Esophagus muscularis mucosa (tissue), 4 donors: Measurements from ENCODE around the gene PDK2. TPM values are rescaled to one million over a fixed set of nuclear protein-coding genes. Genes with fewer than 3 reads are reported as not detected.

Experiments
- DNase-seq: peaks from one replicate; pipeline ENCODE4 v3.0.0-alpha.2; 2017; ENCODE audit errors: extremely low spot score
- H3K27ac ChIP-seq, 4 donors: fragments of 200-600 bp; sonication (generic); replicated peaks in 1 of 4; 1 replicate in 3 of 4; 2 replicates in 1 of 4; pipeline ENCODE4 v1.5.1; 2016 to 2019; ENCODE audit warnings: mild to moderate bottlenecking in 1 of 4
- H3K27me3 ChIP-seq, 4 donors: fragments of 200-600 bp; sonication (generic); one replicate each; pipeline versions ENCODE4 v1.5.1 to v1.6.0; 2016 to 2019
- H3K36me3 ChIP-seq, 4 donors: fragments of 200-600 bp; sonication (generic); one replicate each; pipeline ENCODE4 v1.5.1; 2016 to 2019
- H3K4me1 ChIP-seq, 4 donors: fragments of 200-600 bp; sonication (generic); one replicate each; pipeline ENCODE4 v1.5.1; 2016 to 2019
- H3K4me3 ChIP-seq, 4 donors: fragments of 200-600 bp; sonication (generic); 1 replicate in 2 of 4; 2 replicates in 2 of 4; pipeline ENCODE4 v1.5.1; 2016 to 2019; ENCODE audit warnings: mild to moderate bottlenecking in 4 of 4, moderate library complexity in 1 of 4
- H3K9me3 ChIP-seq, 4 donors: fragments of 200-600 bp; sonication (generic); 1 replicate in 3 of 4; 2 replicates in 1 of 4; pipeline ENCODE4 v1.5.1; 2016 to 2019
- EP300 ChIP-seq: sonication (generic); formaldehyde crosslinking; IDR thresholded peaks from one replicate; pipeline ENCODE4 v1.6.1; 2017; ENCODE audit warnings: antibody characterized with exemption
- POLR2A ChIP-seq: fragments of 450-650 bp; IDR thresholded peaks from one replicate; pipeline ENCODE4 v1.6.1; 2017; ENCODE audit warnings: antibody characterized with exemption, moderate library complexity, mild to moderate bottlenecking, low read depth
- POLR2AphosphoS5 ChIP-seq, 2 donors: sonication (generic); formaldehyde crosslinking; IDR thresholded peaks; one replicate each; pipeline ENCODE4 v1.6.1; 2017; ENCODE audit warnings: antibody characterized with exemption in 2 of 2
- WGBS: methylation state at CpG from one replicate; pipeline ENCODE4 v1.1.5; 2018; 5-methylcytosine and 5-hydroxymethylcytosine counted together
- intact Hi-C: fragments of 100-400 bp; cut with DNase I; formaldehyde crosslinking; loops from one replicate; pipeline ENCODE4 v1.15.1; 2023
- total RNA-seq, 4 donors: library from RNA; depleted of rRNA; stranded (reverse); fragments of >200 nt; gene quantifications; one replicate each; pipeline versions ENCODE4 v1.1.0 to v1.2.1, GENCODE V29; 2016
- TF ChIP-seq, protein P1 (sequence below), 3 experiments: fragments of 200-600 bp in 2 of 3; fragments of 450-650 bp in 1 of 3; sonication (generic) in 2 of 3; IDR thresholded peaks; one replicate each; pipeline ENCODE4 v1.5.1; 2017 to 2019; ENCODE audit warnings: antibody characterized with exemption in 3 of 3, mild to moderate bottlenecking in 2 of 3, moderate library complexity in 1 of 3

Gene PDK2
- total RNA-seq, 4 donors from 2014 or later, result 31.6 to 118 (median 61.4) TPM

DNA sequence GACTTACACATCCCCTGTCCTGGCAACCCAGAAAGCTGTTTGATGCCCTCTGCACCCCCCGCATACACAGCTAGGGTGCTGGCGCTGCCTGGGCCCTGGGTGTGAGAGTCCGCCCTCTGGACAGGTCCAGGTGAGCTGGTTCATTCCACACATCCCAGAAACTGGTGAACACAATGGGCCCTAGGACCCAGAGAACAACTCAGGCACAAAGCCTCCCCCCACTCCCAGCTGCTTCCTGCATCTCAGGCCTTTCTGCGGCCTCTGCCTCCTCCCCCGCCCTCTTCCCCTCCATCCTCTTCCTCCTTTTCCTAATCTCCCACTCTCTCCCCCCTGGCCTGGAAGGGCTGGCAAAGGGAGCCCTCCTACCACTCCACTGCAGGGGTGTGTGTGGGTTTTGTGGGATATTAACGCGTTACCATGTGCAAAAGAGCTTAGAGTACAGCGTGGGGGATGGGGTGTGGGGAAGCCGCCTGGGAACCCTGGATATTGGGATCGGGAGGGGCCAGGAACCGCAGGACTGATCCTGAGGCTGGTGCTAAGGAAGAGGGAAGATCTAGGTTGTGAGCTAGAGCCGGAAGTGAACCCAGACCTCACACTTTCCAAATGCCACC is 56.9 kb downstream of the PDK2 start:
- H3K27me3 ChIP-seq, result no peaks in the 10 kb centered on the region
- intact Hi-C loops, result no loop called here
- H3K36me3 ChIP-seq, result no peaks in the 10 kb centered on the region
- 2% methylated on average over 11 of the region's 12 CpGs for WGBS
- H3K9me3 ChIP-seq, result no peaks in the 10 kb centered on the region
- peak overlapping the region; percentile 87 to 95 (median 94) for H3K27ac ChIP-seq
- no peak for TF ChIP-seq EP300
- TF ChIP-seq POLR2AphosphoS5 (IDR thresholded peaks at IDR 0.05), result peak; percentile 45 to 72
- TF ChIP-seq, protein P1, sequence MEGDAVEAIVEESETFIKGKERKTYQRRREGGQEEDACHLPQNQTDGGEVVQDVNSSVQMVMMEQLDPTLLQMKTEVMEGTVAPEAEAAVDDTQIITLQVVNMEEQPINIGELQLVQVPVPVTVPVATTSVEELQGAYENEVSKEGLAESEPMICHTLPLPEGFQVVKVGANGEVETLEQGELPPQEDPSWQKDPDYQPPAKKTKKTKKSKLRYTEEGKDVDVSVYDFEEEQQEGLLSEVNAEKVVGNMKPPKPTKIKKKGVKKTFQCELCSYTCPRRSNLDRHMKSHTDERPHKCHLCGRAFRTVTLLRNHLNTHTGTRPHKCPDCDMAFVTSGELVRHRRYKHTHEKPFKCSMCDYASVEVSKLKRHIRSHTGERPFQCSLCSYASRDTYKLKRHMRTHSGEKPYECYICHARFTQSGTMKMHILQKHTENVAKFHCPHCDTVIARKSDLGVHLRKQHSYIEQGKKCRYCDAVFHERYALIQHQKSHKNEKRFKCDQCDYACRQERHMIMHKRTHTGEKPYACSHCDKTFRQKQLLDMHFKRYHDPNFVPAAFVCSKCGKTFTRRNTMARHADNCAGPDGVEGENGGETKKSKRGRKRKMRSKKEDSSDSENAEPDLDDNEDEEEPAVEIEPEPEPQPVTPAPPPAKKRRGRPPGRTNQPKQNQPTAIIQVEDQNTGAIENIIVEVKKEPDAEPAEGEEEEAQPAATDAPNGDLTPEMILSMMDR (IDR thresholded peaks at IDR 0.05), result peak in 1 of 3 experiments; percentile 34
- no peak for TF ChIP-seq POLR2A
- DNase-seq, result no peak
- H3K4me3 ChIP-seq, result peak overlapping the region; percentile 76 to 91 (median 78)
- peaks cover 56 to 85% (median 80%) of the 10 kb centered on the region in 4 donors for H3K4me1 ChIP-seq

DNA sequence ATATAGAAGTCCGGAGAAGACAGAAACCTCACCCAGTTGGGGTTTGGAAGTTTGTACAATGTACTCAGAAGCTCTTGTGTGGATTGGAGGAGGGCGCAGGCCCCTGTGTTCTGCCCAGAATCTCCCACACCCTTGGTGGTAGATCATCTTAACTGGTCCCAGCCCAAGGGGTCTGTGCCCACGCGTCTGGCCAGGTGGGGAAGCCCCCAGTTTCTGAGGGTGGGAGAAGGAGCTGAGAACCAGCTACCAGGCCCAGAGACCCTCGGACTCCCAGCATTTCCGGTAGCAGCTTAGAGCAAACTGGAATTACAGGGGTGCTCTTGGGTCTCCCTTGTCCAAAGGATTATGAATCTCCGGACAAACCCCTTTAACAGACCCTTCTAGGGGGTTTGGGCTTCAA is 57.6 kb downstream of the PDK2 start:
- Histone ChIP-seq H3K4me3 (peak overlapping the region in 3 of 4 donors; percentile 78 to 91 (median 79)), H3K36me3 (no peaks in the 10 kb centered on the region), H3K9me3 (no peaks in the 10 kb centered on the region), H3K27me3 (no peaks in the 10 kb centered on the region), H3K27ac (peak overlapping the region; percentile 87 to 95 (median 94)), H3K4me1 (peaks cover 49 to 79% (median 73%) of the 10 kb centered on the region in 4 donors)
- intact Hi-C loops, result no loop called here
- TF ChIP-seq POLR2AphosphoS5 (IDR thresholded peaks at IDR 0.05) (no peak), POLR2A (no peak), EP300 (no peak)
- TF ChIP-seq, protein P1 (IDR thresholded peaks at IDR 0.05), result no peak
- no peak for DNase-seq
- WGBS, result 82% methylated on average over 7 of the region's 7 CpGs

DNA sequence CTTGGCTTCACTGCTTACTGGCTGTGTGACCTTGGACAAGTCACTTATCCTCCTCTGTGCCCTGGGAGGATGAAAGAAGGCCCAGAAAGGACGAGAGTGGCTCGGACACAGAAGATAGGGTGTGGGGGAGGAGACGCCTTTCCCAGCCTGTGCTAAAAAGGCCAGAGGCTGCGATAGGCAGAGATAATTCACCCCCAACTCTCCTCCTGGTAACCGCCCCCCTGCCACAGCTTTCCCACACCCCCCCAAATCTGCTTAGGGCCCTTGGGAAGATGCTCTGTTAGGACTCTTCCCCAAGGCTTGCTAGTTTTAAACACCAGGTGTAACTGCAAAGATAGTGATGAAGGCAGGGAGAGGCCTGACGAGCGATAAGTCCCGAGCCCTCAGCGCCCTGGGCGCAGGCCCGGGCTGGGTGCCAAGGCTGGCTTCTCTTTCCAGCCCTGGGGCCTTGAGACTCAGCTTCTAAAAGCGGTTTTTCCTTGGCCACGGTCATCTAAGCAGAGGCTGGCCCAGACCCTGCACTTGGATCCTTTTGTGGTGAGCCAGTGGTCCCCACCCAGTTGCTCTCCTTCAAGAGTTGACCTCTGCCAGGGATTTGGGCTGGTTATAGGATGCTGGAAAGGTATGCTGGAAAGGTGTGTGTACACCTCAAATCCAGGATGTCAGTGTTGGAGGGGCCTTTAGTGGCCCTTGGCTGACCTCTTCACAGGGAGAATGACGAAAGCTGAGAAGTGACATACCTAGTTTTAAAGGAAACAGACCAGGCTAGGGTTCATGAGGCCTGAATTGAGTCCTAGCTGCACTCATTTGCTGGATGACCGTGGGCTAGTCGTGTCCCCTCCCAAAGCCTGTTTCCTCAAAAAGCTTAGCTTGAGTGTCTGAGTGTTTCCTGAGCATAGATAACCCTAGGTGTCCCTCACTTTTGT is 58.8 kb downstream of the PDK2 start:
- TF ChIP-seq POLR2AphosphoS5 (IDR thresholded peaks at IDR 0.05) (peak in 1 of 2 donors; percentile 45), POLR2A (no peak)
- WGBS, result 46% methylated on average over 14 of the region's 16 CpGs
- intact Hi-C loops, result no loop called here

DNA sequence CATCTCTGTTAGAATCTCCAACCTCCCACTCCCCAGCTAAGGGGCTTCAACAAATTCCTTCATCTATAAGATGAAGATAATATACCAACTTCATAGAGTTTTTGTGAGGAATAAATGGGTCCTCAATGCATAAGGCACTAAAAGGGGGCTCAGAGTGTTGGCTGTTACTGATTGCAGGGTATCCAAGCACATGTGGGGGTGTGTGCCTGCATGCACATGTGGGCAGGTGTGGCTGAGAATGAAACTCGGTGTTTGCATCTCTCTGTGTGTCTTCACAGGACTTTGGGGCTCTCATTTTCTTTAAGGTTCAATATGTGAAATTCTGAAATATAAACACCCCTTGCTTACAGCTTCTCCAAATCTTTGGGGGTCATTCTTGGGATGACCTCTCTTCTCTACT is 59.5 kb downstream of the PDK2 start:
- intact Hi-C loops, result no loop called here
- WGBS, result 53% methylated on average over 1 of the region's 1 CpG
- H3K4me1 ChIP-seq, result peaks cover 44 to 60% (median 54%) of the 10 kb centered on the region in 4 donors
- H3K36me3 ChIP-seq, result no peaks in the 10 kb centered on the region
- no peak for DNase-seq
- H3K9me3 ChIP-seq, result no peaks in the 10 kb centered on the region
- H3K4me3 ChIP-seq, result no peak overlapping the region
- H3K27me3 ChIP-seq, result no peaks in the 10 kb centered on the region
- H3K27ac ChIP-seq, result peak overlapping the region; percentile 87 to 95 (median 94)
- TF ChIP-seq, protein P1 (IDR thresholded peaks at IDR 0.05), result no peak
- TF ChIP-seq POLR2AphosphoS5 (IDR thresholded peaks at IDR 0.05) (no peak), EP300 (no peak), POLR2A (no peak)

More for the DNA sequence above, 58.8 kb downstream of the PDK2 start:
- Histone ChIP-seq H3K27me3 (no peaks in the 10 kb centered on the region), H3K27ac (peak overlapping the region; percentile 87 to 95 (median 94)), H3K4me3 (no peak overlapping the region), H3K36me3 (no peaks in the 10 kb centered on the region), H3K4me1 (peaks cover 44 to 67% (median 61%) of the 10 kb centered on the region in 4 donors), H3K9me3 (no peaks in the 10 kb centered on the region)
- no peak for DNase-seq
